Tibial nerve (tissue), 4 donors: ENCODE results near the gene NUDT21. TPM values are rescaled to one million over a fixed set of nuclear protein-coding genes. Genes with fewer than 3 reads are reported as not detected.
"Not testable (repeated sequence)": the region's sequence is repeated elsewhere in the genome, so short reads cannot be mapped to it uniquely, and the experiment has no call there.

Source experiments
- DNase-seq, 2 donors: peaks; one replicate each; pipeline ENCODE4 v3.0.0-alpha.2; 2019; ENCODE audit warnings: low spot score in 2 of 2
- H3K27ac ChIP-seq, 4 donors: fragments of 200-600 bp; sonication (generic) in 3 of 4; one replicate each; pipeline ENCODE4 v1.5.1; 2017 to 2019; ENCODE audit warnings: mild to moderate bottlenecking in 1 of 4
- H3K27me3 ChIP-seq, 2 donors: fragments of 200-600 bp; sonication (generic) in 1 of 2; one replicate each; pipeline versions ENCODE4 v1.5.1 to v1.6.0; 2017 to 2019
- H3K36me3 ChIP-seq, 3 donors: fragments of 200-600 bp; sonication (generic); one replicate each; pipeline ENCODE4 v1.5.1; 2018 to 2019
- H3K4me1 ChIP-seq, 4 donors: fragments of 200-600 bp; sonication (generic) in 3 of 4; one replicate each; pipeline ENCODE4 v1.5.1; 2017 to 2019
- H3K4me3 ChIP-seq, 4 donors: fragments of 200-600 bp; sonication (generic) in 3 of 4; one replicate each; pipeline ENCODE4 v1.5.1; 2017 to 2019; ENCODE audit warnings: mild to moderate bottlenecking in 1 of 4, moderate library complexity in 1 of 4
- H3K9me3 ChIP-seq, 4 donors: fragments of 200-600 bp; sonication (generic) in 3 of 4; one replicate each; pipeline ENCODE4 v1.5.1; 2017 to 2019
- EP300 ChIP-seq, 2 donors: sonication (generic); formaldehyde crosslinking; IDR thresholded peaks; one replicate each; pipeline ENCODE4 v1.6.1; 2017; ENCODE audit warnings: antibody characterized with exemption in 2 of 2, mild to moderate bottlenecking in 1 of 2
- POLR2A ChIP-seq, 2 donors: fragments of 450-650 bp; IDR thresholded peaks; one replicate each; pipeline ENCODE4 v1.6.1; 2017; ENCODE audit warnings: antibody characterized with exemption in 2 of 2, mild to moderate bottlenecking in 2 of 2, moderate library complexity in 2 of 2
- WGBS, 2 donors: methylation state at CpG; one replicate each; pipeline ENCODE4 v1.1.5; 2018; 5-methylcytosine and 5-hydroxymethylcytosine counted together
- total RNA-seq, 4 donors: library from RNA; depleted of rRNA; stranded (reverse); fragments of >200 nt; gene quantifications; one replicate each; pipeline ENCODE4 v1.1.0, GENCODE V29; 2016
- TF ChIP-seq, protein P1 (sequence below), 5 experiments: fragments of 200-600 bp in 3 of 5; fragments of 450-650 bp in 2 of 5; sonication (generic) in 3 of 5; IDR thresholded peaks; one replicate each; pipeline ENCODE4 v1.5.1; 2016 to 2019; ENCODE audit warnings: antibody characterized with exemption in 5 of 5, mild to moderate bottlenecking in 3 of 5, moderate library complexity in 2 of 5

NUDT21 gene
- total RNA-seq, 4 donors from 2014 or later = 41.5 to 57.3 (median 47.2) TPM

DNA sequence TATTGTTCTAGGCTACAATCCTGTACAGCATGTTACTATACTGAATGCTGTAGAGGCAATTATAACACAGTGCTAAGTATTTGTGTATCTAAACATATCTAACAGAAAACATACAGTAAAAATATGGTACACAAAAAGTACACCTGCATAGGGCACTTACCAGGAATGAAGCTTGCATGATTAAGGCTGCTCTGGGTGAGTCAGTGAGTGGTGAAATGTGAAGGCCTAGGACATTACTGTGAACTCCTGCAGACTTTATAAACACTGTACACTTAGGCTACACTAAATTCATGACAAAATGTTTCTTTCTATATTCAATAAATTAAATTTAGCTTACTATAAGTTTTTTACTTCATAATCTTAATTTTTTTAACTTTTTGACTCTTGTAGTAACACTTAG, 62.9 kb downstream of the NUDT21 start:
- H3K27ac ChIP-seq = no peak overlapping the region
- no peak overlapping the region for H3K4me3 ChIP-seq
- no peak for DNase-seq
- H3K27me3 ChIP-seq = no peaks in the 10 kb centered on the region
- H3K9me3 ChIP-seq = no peaks in the 10 kb centered on the region
- no peaks in the 10 kb centered on the region for H3K4me1 ChIP-seq
- H3K36me3 ChIP-seq = peaks cover 0 to 96% (median 19%) of the 10 kb centered on the region in 3 donors
- no peak for TF ChIP-seq EP300 (IDR thresholded peaks at IDR 0.05)
- TF ChIP-seq, protein P1, sequence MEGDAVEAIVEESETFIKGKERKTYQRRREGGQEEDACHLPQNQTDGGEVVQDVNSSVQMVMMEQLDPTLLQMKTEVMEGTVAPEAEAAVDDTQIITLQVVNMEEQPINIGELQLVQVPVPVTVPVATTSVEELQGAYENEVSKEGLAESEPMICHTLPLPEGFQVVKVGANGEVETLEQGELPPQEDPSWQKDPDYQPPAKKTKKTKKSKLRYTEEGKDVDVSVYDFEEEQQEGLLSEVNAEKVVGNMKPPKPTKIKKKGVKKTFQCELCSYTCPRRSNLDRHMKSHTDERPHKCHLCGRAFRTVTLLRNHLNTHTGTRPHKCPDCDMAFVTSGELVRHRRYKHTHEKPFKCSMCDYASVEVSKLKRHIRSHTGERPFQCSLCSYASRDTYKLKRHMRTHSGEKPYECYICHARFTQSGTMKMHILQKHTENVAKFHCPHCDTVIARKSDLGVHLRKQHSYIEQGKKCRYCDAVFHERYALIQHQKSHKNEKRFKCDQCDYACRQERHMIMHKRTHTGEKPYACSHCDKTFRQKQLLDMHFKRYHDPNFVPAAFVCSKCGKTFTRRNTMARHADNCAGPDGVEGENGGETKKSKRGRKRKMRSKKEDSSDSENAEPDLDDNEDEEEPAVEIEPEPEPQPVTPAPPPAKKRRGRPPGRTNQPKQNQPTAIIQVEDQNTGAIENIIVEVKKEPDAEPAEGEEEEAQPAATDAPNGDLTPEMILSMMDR (IDR thresholded peaks at IDR 0.05) = no peak
- TF ChIP-seq POLR2A (IDR thresholded peaks at IDR 0.05) = no peak

DNA sequence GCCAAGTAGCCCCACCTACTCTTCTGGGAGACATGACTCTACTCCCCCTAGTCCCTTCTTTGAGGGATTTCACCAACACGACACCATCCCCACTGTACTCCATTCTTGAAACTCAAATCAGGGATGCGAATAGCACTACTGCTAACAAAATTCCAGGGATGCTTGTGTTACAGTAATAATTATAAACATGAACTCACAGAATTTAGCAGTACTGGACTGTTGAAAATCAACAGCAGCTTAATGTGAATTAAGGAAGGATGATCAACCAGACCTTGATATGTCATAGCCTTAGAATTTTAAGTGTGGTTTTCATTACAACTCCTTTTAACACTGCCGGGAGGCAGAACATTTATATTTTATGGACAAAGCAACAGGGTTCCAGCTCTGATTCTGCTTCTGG, 63.7 kb downstream of the NUDT21 start:
- H3K36me3 ChIP-seq = peaks cover 0 to 96% (median 19%) of the 10 kb centered on the region in 3 donors

DNA sequence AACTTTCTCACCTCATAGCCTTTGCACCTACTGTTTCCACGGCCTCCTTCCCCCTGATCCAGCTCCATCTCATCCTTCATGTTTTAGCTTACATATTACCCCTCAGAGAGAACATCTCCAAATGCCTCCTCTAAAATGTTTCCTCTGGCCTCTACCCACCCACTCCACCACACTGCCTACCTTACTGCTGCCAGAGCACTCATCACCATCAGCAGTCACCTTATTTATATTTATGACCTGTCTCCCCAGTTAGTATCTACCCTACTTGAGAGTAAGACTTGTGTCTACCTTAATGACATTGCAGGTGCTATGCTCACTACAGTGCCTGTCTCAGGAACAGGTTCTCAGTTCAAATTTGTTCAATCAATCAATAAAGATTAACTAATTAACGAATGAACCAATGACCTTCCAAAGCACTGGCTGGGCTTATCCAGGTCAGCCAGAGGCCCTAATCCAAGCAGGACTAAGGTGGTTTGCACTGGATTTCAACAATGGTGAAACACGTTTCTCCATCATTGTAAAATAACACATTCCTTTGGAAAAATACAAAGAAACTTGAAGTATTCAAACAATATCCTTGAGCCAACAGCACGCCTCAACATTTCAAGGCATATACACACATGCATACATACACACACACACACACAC, 66.9 kb downstream of the NUDT21 start:
- Histone ChIP-seq H3K9me3 (peaks cover 0 to 22% (median 4%) of the 10 kb centered on the region in 4 donors), H3K27ac (no peak overlapping the region), H3K36me3 (peaks cover 7 to 98% (median 30%) of the 10 kb centered on the region in 3 donors), H3K4me1 (no peaks in the 10 kb centered on the region), H3K4me3 (no peak overlapping the region), H3K27me3 (no peaks in the 10 kb centered on the region)
- TF ChIP-seq, protein P1 (IDR thresholded peaks at IDR 0.05) = no peak
- TF ChIP-seq POLR2A (IDR thresholded peaks at IDR 0.05) = no peak
- no peak for TF ChIP-seq EP300 (IDR thresholded peaks at IDR 0.05)
- DNase-seq = no peak
- WGBS, 2 donors = 94% methylated on average over 4 of the region's 4 CpGs

More for the DNA sequence above, 63.7 kb downstream of the NUDT21 start:
- 79 to 90% methylated on average over 3 of the region's 3 CpGs for WGBS, 2 donors
- H3K27ac ChIP-seq = no peak overlapping the region
- H3K9me3 ChIP-seq = no peaks in the 10 kb centered on the region
- no peaks in the 10 kb centered on the region for H3K4me1 ChIP-seq
- no peak overlapping the region for H3K4me3 ChIP-seq
- TF ChIP-seq EP300 (IDR thresholded peaks at IDR 0.05) = no peak
- TF ChIP-seq POLR2A (IDR thresholded peaks at IDR 0.05) = no peak
- TF ChIP-seq, protein P1 (IDR thresholded peaks at IDR 0.05) = no peak
- H3K27me3 ChIP-seq = no peaks in the 10 kb centered on the region
- no peak for DNase-seq

DNA sequence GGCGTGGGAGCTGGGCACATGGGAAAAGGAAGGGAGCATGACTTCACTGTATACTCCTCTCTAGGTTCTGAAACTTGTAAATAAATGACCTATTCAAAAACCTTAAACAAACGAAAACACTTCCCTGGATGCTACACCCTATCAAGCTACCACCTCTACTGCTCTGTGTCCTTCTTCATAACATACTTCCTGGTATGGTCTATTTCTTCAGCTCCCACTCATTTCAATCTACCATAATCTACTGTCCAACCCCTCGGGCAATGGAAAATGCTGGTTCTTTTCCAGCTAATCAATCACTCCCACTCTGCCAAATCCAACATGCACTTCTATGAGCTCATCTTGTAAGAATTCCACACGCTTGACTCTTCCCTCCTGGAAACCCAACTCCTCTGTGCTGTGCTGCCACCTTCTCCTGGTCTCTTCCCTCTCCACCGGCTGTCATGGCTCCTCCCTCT, 68.2 kb downstream of the NUDT21 start:
- no peaks in the 10 kb centered on the region for H3K27me3 ChIP-seq
- no peak for TF ChIP-seq POLR2A (IDR thresholded peaks at IDR 0.05)
- no peak for TF ChIP-seq EP300 (IDR thresholded peaks at IDR 0.05)
- TF ChIP-seq, protein P1 (IDR thresholded peaks at IDR 0.05) = no peak
- peaks cover 7 to 98% (median 22%) of the 10 kb centered on the region in 3 donors for H3K36me3 ChIP-seq
- H3K27ac ChIP-seq = no peak overlapping the region
- no peaks in the 10 kb centered on the region for H3K4me1 ChIP-seq
- H3K4me3 ChIP-seq = no peak overlapping the region
- peaks cover 0 to 22% (median 4%) of the 10 kb centered on the region in 4 donors for H3K9me3 ChIP-seq
- no peak for DNase-seq
- WGBS, 2 donors = 77 to 80% methylated on average over 5 of the region's 5 CpGs

DNA sequence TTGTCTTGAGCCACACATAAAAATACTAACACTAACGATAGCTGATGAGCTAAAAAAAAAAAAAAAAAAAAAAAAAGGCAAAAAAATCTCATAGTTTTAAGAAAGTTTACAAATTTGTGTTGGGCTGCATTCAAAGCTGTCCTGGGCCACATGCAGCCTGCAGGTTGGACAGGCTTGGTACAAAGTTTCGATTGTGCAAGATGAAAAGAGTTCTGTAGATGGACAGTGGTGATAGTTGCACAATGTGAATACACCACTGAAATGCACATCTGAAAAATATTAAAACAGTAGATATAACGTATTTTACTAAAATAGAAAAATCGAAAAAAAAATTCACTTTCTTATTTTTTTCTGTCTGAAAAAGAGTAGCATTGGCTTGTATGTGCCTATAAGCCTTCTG, 68.7 kb downstream of the NUDT21 start:
- peaks cover 0 to 24% (median 4%) of the 10 kb centered on the region in 4 donors for H3K9me3 ChIP-seq
- 87 to 93% methylated on average over 4 of the region's 4 CpGs for WGBS, 2 donors
- peaks cover 7 to 98% (median 17%) of the 10 kb centered on the region in 3 donors for H3K36me3 ChIP-seq
- no peak overlapping the region for H3K4me3 ChIP-seq
- H3K27me3 ChIP-seq = no peaks in the 10 kb centered on the region
- no peak for DNase-seq
- TF ChIP-seq POLR2A (IDR thresholded peaks at IDR 0.05) (no peak), EP300 (IDR thresholded peaks at IDR 0.05) (no peak)
- TF ChIP-seq, protein P1 (IDR thresholded peaks at IDR 0.05) = no peak
- no peak overlapping the region for H3K27ac ChIP-seq
- H3K4me1 ChIP-seq = no peaks in the 10 kb centered on the region

DNA sequence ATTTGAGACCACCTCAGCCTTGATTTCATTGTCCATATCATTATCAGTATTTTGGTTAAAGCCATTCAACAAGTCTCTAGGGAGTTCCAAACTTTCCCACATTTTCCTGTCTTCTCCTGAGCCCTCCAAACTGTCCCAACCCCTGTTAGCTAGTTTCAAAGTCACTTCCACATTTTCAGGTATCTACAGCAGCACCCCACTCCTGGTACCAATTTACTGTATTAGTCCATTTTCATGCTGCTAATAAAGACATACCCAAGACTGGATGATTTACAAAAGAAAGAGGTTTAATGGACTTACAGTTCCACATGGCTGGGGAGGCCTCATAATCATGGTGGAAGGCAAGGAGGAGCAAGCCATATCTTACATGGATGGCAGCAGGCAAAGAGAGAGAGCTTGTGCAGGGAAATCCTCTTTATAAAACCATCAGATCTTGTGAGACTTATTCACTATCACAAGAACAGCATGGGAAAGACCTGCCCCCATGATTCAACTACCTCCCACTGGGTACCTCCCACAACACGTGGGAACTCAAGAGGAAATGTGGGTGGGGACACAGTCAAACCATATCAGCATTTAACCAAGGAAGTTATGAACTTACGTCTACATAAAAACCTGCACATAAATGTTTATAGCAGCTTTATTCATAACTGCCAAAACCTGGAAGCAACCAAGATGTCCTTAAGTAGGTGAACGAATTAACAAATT, 70.2 kb downstream of the NUDT21 start:
- not testable (repeated sequence) for H3K27me3 ChIP-seq, H3K4me3 ChIP-seq, H3K27ac ChIP-seq, DNase-seq, H3K4me1 ChIP-seq
- Histone ChIP-seq H3K9me3 (peaks cover 0 to 25% (median 4%) of the 10 kb centered on the region in 4 donors), H3K36me3 (peaks cover 7 to 88% (median 16%) of the 10 kb centered on the region in 3 donors)
- 93 to 99% methylated on average over 3 of the region's 3 CpGs for WGBS, 2 donors
